ENCODE results near the gene SFXN5. TPM values are rescaled to one million over a fixed set of nuclear protein-coding genes. Genes with fewer than 3 reads are reported as not detected.
A peak's percentile ranks its signal among the peaks of the same experiment; 100 is the strongest.
"Not testable (repeated sequence)": the region's sequence is repeated elsewhere in the genome, so short reads cannot be mapped to it uniquely, and the experiment has no call there.

The SFXN5 gene
- total RNA-seq, 6 experiments from 2014 or later = 10.2 to 17.0 (median 14.7) TPM

- Mint-ChIP-seq H3K4me3 (peak overlapping the region; percentile 88), H3K4me1 (ENCODE audit: low read depth) (peaks cover 57% of the 10 kb centered on the region), H3K27ac (peak overlapping the region; percentile 79), H3K9me3 (no peaks in the 10 kb centered on the region), H3K27me3 (ENCODE audit: insufficient read depth) (peaks cover 14% of the 10 kb centered on the region), H3K36me3 (ENCODE audit: low read depth) (peaks cover 33% of the 10 kb centered on the region)
- no peak for DNase-seq
- TF ChIP-seq CTCF (IDR thresholded peaks at IDR 0.05) = no peak
These were observed 2.3 kb downstream of the SFXN5 start for GRCh38 chr2:73069041-73069854.

- Mint-ChIP-seq H3K9me3 (no peaks in the 10 kb centered on the region), H3K27ac (no peak overlapping the region), H3K4me3 (peak overlapping the region; percentile 66), H3K27me3 (ENCODE audit: insufficient read depth) (peaks cover 15% of the 10 kb centered on the region), H3K4me1 (ENCODE audit: low read depth) (peaks cover 67% of the 10 kb centered on the region), H3K36me3 (ENCODE audit: low read depth) (peaks cover 28% of the 10 kb centered on the region)
- no peak for DNase-seq
- TF ChIP-seq CTCF (IDR thresholded peaks at IDR 0.05) = no peak
These were observed 3.4 kb downstream of the SFXN5 start for GRCh38 chr2:73068147-73068546.

- H3K36me3 Mint-ChIP-seq (ENCODE audit: low read depth) = peaks cover 28% of the 10 kb centered on the region
- no peak for TF ChIP-seq CTCF (IDR thresholded peaks at IDR 0.05)
- no peak overlapping the region for H3K27ac Mint-ChIP-seq
- H3K4me1 Mint-ChIP-seq (ENCODE audit: low read depth) = peaks cover 70% of the 10 kb centered on the region
- DNase-seq = no peak
- peaks cover 15% of the 10 kb centered on the region for H3K27me3 Mint-ChIP-seq (ENCODE audit: insufficient read depth)
- no peak overlapping the region for H3K4me3 Mint-ChIP-seq
- H3K9me3 Mint-ChIP-seq = no peaks in the 10 kb centered on the region
These were observed 4.5 kb downstream of the SFXN5 start for GRCh38 chr2:73067043-73067442.

- not testable (repeated sequence) for H3K9me3 Mint-ChIP-seq; DNase-seq; H3K4me3 Mint-ChIP-seq; H3K27me3 Mint-ChIP-seq (ENCODE audit: insufficient read depth)
- peak overlapping the region; percentile 90 for H3K27ac Mint-ChIP-seq
- peaks cover 65% of the 10 kb centered on the region for H3K4me1 Mint-ChIP-seq (ENCODE audit: low read depth)
- peaks cover 28% of the 10 kb centered on the region for H3K36me3 Mint-ChIP-seq (ENCODE audit: low read depth)
These were observed 6.4 kb downstream of the SFXN5 start for GRCh38 chr2:73065070-73065469.

GRCh38 chr2:73063909-73064875 is 7.3 kb downstream of the SFXN5 start:
- H3K27ac Mint-ChIP-seq = peak overlapping the region; percentile 90
- H3K36me3 Mint-ChIP-seq (ENCODE audit: low read depth) = peaks cover 28% of the 10 kb centered on the region
- peaks cover 56% of the 10 kb centered on the region for H3K4me1 Mint-ChIP-seq (ENCODE audit: low read depth)
- H3K27me3 Mint-ChIP-seq (ENCODE audit: insufficient read depth) = peaks cover 7% of the 10 kb centered on the region
- H3K4me3 Mint-ChIP-seq = peak overlapping the region; percentile 67
- DNase-seq = peak; percentile 79
- TF ChIP-seq CTCF (IDR thresholded peaks at IDR 0.05) = no peak
- H3K9me3 Mint-ChIP-seq = no peaks in the 10 kb centered on the region
